Glomerular endothelial cell (primary cell): ENCODE results near the gene CRB2. TPM values are rescaled to one million over a fixed set of nuclear protein-coding genes. Genes with fewer than 3 reads are reported as not detected.

Source experiments
- DNase-seq: peaks from one replicate; pipeline ENCODE4 v3.0.0-alpha.2; 2011; ENCODE audit warnings: low read depth, low spot score; ENCODE audit errors: extremely low read depth
- total RNA-seq: library from RNA; depleted of rRNA; stranded (reverse); fragments of >200 nt; gene quantifications from 2 replicates; pipeline ENCODE4 v1.2.3, GENCODE V29; 2015

CRB2 gene
- total RNA-seq, 1 donor from 2014 or later = 0.06 TPM

- DNase-seq = no peak
Measured at GRCh38 chr9:123418052-123418430, 62.0 kb downstream of the CRB2 start.

- no peak for DNase-seq
Measured at GRCh38 chr9:123418506-123418905, 62.5 kb downstream of the CRB2 start.

DNA sequence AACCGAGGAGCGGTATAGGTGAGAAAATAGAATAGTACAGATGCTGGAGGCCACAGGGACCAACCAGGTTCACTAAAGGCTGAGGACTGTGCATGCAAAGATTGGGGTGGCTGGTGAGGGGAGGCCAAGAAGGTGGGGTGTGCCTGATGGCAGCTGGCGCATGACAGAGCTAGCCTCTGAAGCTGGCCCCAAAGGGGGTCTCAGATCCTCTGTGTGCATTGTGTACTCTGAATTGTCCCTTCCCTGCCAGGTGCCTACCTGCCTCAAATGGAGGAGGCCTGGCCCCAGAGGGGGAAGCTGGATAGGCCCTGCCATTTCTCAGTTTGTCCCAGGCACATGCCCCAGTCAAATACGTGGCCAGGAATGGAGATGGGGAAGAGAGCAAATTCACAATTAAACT is 63.1 kb downstream of the CRB2 start:
- no peak for DNase-seq

- no peak for DNase-seq
Measured at GRCh38 chr9:123419721-123420591, 64.0 kb downstream of the CRB2 start.

GRCh38 chr9:123420592-123421111 is 64.7 kb downstream of the CRB2 start:
- no peak for DNase-seq

DNA sequence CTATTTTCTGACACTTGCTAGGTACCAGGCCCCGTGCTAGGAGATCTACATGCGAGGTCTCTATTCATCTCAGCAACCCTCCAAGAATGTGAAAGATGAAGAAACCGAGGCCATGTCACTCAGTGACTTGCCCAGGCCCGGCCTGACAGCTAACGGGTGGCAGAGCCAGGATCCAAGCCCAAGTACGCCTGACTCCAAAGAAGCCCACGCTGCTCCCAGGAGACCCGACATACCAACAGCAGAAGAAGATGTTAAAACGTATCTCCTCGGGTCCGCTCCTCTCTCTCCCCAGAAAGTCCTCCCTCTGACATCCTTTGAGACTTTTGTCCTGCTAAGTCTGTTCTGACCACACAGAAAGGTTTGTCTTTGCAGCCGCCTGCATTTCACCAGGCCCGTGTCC is 65.2 kb downstream of the CRB2 start:
- no peak for DNase-seq

DNA sequence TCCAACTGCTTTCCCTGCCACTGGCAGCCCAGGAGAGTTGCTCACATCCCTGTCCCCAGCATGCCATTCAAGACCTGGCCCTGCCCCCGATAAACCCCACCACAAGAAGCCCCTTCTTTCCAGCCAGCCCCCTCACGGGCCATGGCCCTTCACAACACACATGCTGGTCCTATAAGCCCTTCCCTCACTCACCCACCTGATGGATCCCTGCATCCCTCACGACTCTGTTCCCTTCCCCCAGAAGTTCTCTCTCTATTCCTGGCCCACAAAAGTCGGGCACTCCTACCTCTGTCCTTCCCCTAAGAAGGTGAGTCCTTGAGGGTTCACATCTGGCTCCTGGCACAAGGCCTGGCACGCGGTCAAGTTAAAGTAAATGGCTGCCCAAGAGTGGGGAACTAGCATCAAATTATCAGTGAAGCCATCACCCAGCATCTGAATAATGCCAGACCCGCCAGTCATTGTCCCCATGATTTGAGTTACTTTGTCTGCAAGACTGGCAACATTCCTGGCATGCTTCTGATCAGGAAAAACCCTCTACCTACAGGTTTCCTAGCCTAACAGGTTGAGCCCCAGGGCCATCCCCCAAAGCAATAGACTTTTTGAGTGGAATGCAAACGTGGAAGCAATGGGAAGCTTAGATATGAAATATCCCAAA is 65.9 kb downstream of the CRB2 start:
- no peak for DNase-seq

GRCh38 chr9:123422635-123423310 is 66.8 kb downstream of the CRB2 start:
- DNase-seq = no peak

GRCh38 chr9:123423311-123423640 is 67.3 kb downstream of the CRB2 start:
- DNase-seq = no peak

DNA sequence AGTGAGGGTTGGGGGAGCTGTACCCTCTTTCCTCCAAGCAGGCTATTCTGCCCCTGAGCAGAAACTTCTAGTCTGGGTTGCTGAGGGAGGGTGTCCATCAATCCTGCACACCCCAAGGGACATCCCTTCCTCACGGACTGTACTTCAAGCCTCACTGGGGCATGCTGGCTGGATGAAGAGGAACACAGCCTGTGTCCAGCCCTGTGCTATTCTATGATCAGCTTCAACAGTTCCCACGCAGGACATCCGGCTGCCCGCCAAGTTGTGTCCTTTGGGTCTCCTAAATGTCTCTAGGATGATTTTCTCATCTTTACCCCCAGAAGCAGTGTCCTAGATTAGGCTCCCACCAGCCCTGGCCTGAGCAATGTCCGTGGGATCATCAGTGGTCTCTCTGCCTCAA is 68.1 kb downstream of the CRB2 start:
- no peak for DNase-seq

DNA sequence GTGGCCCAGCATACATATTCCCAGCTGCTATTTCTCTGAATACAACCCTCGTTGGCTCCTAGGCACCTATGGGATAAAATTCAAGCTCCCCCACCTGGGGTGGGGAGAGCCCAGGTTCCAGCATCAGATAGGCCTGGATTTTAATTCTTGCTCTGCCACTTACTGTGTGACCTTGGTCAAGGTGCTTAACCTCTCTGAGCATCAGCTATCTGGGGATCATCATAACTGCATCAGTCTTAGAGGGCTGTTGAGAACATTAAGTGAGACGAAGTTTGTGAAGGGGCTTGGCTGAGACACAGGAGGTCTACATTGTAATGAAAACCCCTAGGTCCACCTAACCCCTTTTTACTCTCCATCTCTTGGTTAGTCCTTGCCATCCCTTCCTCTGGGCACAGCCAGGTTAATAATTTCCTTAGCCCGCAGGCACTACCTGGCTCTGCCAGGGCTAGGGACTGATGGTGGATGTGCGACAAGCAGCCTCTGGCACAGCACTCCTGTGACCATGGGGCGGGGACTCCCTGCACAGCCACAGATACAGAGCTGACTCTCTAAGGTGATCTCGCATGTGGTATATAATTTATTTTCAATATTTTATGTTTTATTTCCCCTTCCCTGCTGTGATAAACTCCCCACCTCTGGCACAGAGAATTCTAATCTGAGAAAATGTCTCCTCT is 68.7 kb downstream of the CRB2 start:
- no peak for DNase-seq

DNA sequence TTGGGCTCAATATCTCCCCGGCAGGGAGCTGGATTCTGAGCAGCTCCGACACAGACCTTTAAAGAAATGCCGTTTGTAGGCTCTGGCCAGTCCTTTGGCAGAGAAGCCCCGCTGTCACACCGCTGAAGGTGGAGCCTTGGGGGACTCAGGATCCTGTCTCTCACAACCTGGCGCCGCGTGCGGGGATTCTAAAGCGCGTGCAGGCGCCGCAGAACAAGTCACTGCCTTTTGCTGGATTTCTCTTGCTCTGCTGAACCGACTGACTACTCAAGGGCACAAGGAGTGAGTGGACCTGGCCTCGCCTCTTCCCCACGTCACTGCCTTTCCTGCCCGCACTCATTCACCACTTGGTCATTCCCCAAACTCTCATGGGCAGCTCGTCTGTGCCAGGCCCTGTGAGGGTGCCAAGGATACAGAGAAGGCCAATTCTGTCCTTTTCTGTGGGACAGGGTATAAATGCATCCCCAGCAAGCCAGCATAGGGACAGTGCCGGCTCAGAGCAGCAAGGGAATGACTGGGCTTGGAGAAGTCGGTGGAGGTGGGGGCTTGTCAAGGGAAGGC is 69.3 kb downstream of the CRB2 start:
- DNase-seq = no peak

DNA sequence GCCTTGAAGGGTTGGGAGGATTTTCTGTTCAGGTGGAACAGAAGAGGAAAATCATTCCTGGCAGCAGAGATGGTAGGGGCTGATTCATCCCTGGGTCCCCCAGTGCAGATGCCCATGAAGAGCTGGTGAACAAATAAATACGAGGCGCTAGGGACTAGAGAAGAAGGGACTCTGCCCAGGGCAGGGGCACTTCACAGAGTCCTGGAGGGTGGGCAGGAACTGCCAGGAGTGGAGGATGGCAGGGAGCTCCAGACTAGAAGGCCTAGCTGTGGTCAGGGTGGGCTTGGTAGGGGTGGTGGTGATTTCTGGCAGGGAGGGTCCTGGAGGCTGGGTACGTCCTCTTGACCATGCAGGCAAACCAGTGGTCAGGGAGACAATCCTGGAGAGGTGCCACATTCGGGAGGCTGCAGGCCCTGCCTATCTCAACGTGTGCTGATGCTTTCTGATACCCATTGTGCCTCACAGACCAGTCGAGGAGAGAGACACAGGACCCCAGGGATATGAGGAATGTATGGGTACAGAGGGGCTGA is 69.9 kb downstream of the CRB2 start:
- DNase-seq = no peak

DNA sequence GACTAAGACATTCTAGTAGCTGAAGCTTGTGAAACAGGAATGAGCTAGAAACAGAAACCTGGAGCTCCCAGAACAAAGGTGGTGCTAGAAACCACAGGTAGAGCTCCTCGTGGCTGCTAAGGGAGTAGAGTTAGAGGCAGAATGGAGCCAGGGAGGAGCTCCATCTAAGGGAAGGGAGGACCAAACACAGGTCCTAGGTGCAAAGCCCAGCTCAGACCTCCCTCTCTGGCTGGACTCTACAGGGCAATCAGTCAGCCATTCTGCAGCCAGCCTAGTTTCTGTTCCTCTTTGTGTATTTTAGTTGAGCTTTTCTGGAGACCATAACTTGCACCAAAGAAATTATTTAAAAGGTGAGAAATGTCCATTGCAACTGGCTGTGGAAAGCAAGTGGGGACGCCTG is 70.4 kb downstream of the CRB2 start:
- DNase-seq = no peak

Other genes starting within 250 kb of the CRB2 start
- 10.3 and 10.9 TPM in 2 replicates for gene STRBP, start 87.6 kb upstream of the CRB2 start, total RNA-seq